HCT116 (cell line): ENCODE data around the gene NCAPD2.

Experiments
- CEBPB ChIP-seq: IDR thresholded peaks from 2 replicates; pipeline ENCODE4 v1.6.1; 2012; ENCODE audit warnings: low read depth
- EZH2 ChIP-seq: fragments of 200-600 bp; sonication (generic); IDR thresholded peaks from 2 replicates; pipeline ENCODE4 v1.6.1; 2017; ENCODE audit warnings: antibody characterized with exemption, mixed run types
- EZH2phosphoT487 ChIP-seq: fragments of 200-600 bp; IDR thresholded peaks from 2 replicates; pipeline ENCODE4 v1.6.1; 2018; ENCODE audit warnings: antibody characterized with exemption, borderline replicate concordance
- FOSL1 ChIP-seq: IDR thresholded peaks from 2 replicates; pipeline ENCODE4 v1.6.1; 2012; ENCODE audit warnings: low read depth
- POLR2A ChIP-seq: IDR thresholded peaks from 2 replicates; pipeline ENCODE4 v1.7.0; 2011; ENCODE audit warnings: borderline replicate concordance; ENCODE audit not compliant: insufficient read depth, insufficient read length; ENCODE audit errors: extremely low read depth
- POLR2AphosphoS5 ChIP-seq: IDR thresholded peaks from 2 replicates; pipeline ENCODE4 v1.6.1; 2011; ENCODE audit warnings: mild to moderate bottlenecking, low read depth, low read length, moderate library complexity
- YY1 ChIP-seq: IDR thresholded peaks from 2 replicates; pipeline ENCODE4 v1.6.1; 2011; ENCODE audit warnings: low read length, low read depth, moderate library complexity, mild to moderate bottlenecking; ENCODE audit not compliant: insufficient replicate concordance; ENCODE audit errors: extremely low read depth
- TF ChIP-seq, protein P1 (sequence below), 3 experiments: fragments of 200-600 bp in 1 of 3; sonication (generic) in 1 of 3; IDR thresholded peaks in 2 of 3; conservative IDR thresholded peaks in 1 of 3; 2 replicates each; pipeline ENCODE4 v1.5.1; 2012 to 2017; ENCODE audit warnings: low read depth in 2 of 3, low read length in 2 of 3, antibody characterized with exemption in 1 of 3, borderline replicate concordance in 1 of 3, control low read depth in 1 of 3, mild to moderate bottlenecking in 1 of 3, mixed read lengths in 1 of 3, mixed run types in 1 of 3, moderate library complexity in 1 of 3; ENCODE audit not compliant: insufficient read depth in 1 of 3
- TF ChIP-seq, protein P2 (sequence below): IDR thresholded peaks from 2 replicates; pipeline ENCODE4 v1.6.1; 2012
- TF ChIP-seq, protein P3 (sequence below): IDR thresholded peaks from 2 replicates; pipeline ENCODE4 v1.6.1; 2011; ENCODE audit warnings: mild to moderate bottlenecking, low read length, moderate library complexity; ENCODE audit not compliant: insufficient replicate concordance; ENCODE audit errors: extremely low read depth

DNA sequence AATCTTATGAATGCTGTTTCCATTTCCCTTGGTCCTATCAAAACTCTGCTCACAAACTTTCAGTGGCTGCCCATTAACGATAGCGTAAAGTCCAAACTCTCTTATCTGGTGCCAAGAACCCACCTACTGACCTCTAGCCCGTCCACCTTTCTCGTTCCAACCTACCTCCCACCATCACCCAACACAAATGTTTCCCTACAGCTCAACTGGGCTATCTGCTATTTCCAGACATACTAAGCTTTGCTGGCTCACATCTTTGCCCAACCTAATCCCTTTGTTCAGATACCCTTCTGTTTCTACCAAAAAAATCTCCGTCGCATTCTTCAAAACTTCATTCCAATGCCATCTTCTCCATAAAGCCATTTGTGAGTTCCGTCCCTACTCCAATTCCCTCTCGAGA is 81.7 kb downstream of the NCAPD2 start:
- TF ChIP-seq EZH2 (no peak), FOSL1 (no peak), POLR2AphosphoS5 (no peak), POLR2A (no peak), YY1 (no peak), CEBPB (no peak), EZH2phosphoT487 (no peak)
- TF ChIP-seq, protein P1, sequence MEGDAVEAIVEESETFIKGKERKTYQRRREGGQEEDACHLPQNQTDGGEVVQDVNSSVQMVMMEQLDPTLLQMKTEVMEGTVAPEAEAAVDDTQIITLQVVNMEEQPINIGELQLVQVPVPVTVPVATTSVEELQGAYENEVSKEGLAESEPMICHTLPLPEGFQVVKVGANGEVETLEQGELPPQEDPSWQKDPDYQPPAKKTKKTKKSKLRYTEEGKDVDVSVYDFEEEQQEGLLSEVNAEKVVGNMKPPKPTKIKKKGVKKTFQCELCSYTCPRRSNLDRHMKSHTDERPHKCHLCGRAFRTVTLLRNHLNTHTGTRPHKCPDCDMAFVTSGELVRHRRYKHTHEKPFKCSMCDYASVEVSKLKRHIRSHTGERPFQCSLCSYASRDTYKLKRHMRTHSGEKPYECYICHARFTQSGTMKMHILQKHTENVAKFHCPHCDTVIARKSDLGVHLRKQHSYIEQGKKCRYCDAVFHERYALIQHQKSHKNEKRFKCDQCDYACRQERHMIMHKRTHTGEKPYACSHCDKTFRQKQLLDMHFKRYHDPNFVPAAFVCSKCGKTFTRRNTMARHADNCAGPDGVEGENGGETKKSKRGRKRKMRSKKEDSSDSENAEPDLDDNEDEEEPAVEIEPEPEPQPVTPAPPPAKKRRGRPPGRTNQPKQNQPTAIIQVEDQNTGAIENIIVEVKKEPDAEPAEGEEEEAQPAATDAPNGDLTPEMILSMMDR (IDR thresholded peaks at IDR 0.05 in 2 of 3, conservative IDR thresholded peaks at IDR 0.05 in 1 of 3; ENCODE audit: borderline replicate concordance in 1 of 3, insufficient read depth in 1 of 3, low read depth in 2 of 3, low read length in 2 of 3): no peak
- TF ChIP-seq, protein P2, sequence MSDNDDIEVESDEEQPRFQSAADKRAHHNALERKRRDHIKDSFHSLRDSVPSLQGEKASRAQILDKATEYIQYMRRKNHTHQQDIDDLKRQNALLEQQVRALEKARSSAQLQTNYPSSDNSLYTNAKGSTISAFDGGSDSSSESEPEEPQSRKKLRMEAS: no peak
- TF ChIP-seq, protein P3, sequence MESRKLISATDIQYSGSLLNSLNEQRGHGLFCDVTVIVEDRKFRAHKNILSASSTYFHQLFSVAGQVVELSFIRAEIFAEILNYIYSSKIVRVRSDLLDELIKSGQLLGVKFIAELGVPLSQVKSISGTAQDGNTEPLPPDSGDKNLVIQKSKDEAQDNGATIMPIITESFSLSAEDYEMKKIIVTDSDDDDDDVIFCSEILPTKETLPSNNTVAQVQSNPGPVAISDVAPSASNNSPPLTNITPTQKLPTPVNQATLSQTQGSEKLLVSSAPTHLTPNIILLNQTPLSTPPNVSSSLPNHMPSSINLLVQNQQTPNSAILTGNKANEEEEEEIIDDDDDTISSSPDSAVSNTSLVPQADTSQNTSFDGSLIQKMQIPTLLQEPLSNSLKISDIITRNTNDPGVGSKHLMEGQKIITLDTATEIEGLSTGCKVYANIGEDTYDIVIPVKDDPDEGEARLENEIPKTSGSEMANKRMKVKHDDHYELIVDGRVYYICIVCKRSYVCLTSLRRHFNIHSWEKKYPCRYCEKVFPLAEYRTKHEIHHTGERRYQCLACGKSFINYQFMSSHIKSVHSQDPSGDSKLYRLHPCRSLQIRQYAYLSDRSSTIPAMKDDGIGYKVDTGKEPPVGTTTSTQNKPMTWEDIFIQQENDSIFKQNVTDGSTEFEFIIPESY: no peak
